ENCODE data around the gene MT1HL1. TPM values are rescaled to one million over a fixed set of nuclear protein-coding genes. Genes with fewer than 3 reads are reported as not detected.

The MT1HL1 gene
- polyA plus RNA-seq, 1 donor (not counting 4 experiments of a cell fraction or from before 2014, with no cell fraction given) = not detected

- Histone ChIP-seq H3K9me1 (ENCODE audit: control insufficient read depth, extremely low read depth, insufficient read depth, low read length) (no peaks in the 10 kb centered on the region), H3K4me2 (ENCODE audit: control insufficient read depth, extremely low read depth, insufficient read depth, low read depth, low read length) (no peak overlapping the region), H3K9me3 (ENCODE audit: control insufficient read depth, low read depth, low read length) (no peaks in the 10 kb centered on the region), H3K9ac (ENCODE audit: control insufficient read depth, extremely low read depth, insufficient read depth, low read length) (no peak overlapping the region), H3K27ac (ENCODE audit: control insufficient read depth, insufficient read depth, low read length) (no peak overlapping the region), H3K4me1 (ENCODE audit: control insufficient read depth, extremely low read depth, insufficient read depth, low read length) (no peaks in the 10 kb centered on the region), H4K20me1 (ENCODE audit: control insufficient read depth, extremely low read depth, insufficient read depth, low read length) (no peaks in the 10 kb centered on the region), H3K79me2 (ENCODE audit: control insufficient read depth, insufficient read depth, low read length) (no peaks in the 10 kb centered on the region), H3K27me3 (ENCODE audit: control insufficient read depth, extremely low read depth, insufficient read depth, low read length) (no peaks in the 10 kb centered on the region), H3K36me3 (ENCODE audit: control insufficient read depth in 2 of 2, extremely low read depth in 1 of 2, insufficient read depth in 2 of 2, low read length in 2 of 2) (no peaks in the 10 kb centered on the region), H2AFZ (ENCODE audit: control insufficient read depth, low read length) (no peak overlapping the region), H3K4me3 (ENCODE audit: control insufficient read depth in 2 of 3, extremely low read depth in 1 of 3, insufficient read depth in 2 of 3, low read depth in 1 of 3, low read length in 3 of 3) (no peak overlapping the region)
- dilution Hi-C loops (cut with MboI; ENCODE audit: extremely low pct_ligation_motif_present, low sequenced_read_pairs) = no loop called here
- DNase-seq (ENCODE audit: low read depth, low spot score) (no peak), FAIRE-seq (no peak)
- TF ChIP-seq EZH2 (IDR thresholded peaks at IDR 0.05; ENCODE audit: low read length) (no peak), CTCF (optimal IDR thresholded peaks at IDR 0.05 in 1 of 3, IDR thresholded peaks at IDR 0.05 in 1 of 3, conservative IDR thresholded peaks at IDR 0.05 in 1 of 3; ENCODE audit: extremely low read depth in 1 of 3, insufficient read depth in 2 of 3, low read length in 3 of 3) (no peak)
Observed at GRCh38 chr1:237029240-237029639, 25.0 kb upstream of the MT1HL1 start.

- Histone ChIP-seq H3K36me3 (ENCODE audit: control insufficient read depth in 2 of 2, extremely low read depth in 1 of 2, insufficient read depth in 2 of 2, low read length in 2 of 2) (no peaks in the 10 kb centered on the region), H3K4me3 (ENCODE audit: control insufficient read depth in 2 of 3, extremely low read depth in 1 of 3, insufficient read depth in 2 of 3, low read depth in 1 of 3, low read length in 3 of 3) (no peak overlapping the region), H3K79me2 (ENCODE audit: control insufficient read depth, insufficient read depth, low read length) (no peaks in the 10 kb centered on the region), H3K4me2 (ENCODE audit: control insufficient read depth, extremely low read depth, insufficient read depth, low read depth, low read length) (no peak overlapping the region), H3K9me1 (ENCODE audit: control insufficient read depth, extremely low read depth, insufficient read depth, low read length) (no peaks in the 10 kb centered on the region), H3K27me3 (ENCODE audit: control insufficient read depth, extremely low read depth, insufficient read depth, low read length) (no peaks in the 10 kb centered on the region), H3K4me1 (ENCODE audit: control insufficient read depth, extremely low read depth, insufficient read depth, low read length) (no peaks in the 10 kb centered on the region), H3K27ac (ENCODE audit: control insufficient read depth, insufficient read depth, low read length) (no peak overlapping the region), H2AFZ (ENCODE audit: control insufficient read depth, low read length) (no peak overlapping the region), H4K20me1 (ENCODE audit: control insufficient read depth, extremely low read depth, insufficient read depth, low read length) (no peaks in the 10 kb centered on the region), H3K9me3 (ENCODE audit: control insufficient read depth, low read depth, low read length) (no peaks in the 10 kb centered on the region), H3K9ac (ENCODE audit: control insufficient read depth, extremely low read depth, insufficient read depth, low read length) (no peak overlapping the region)
- FAIRE-seq (no peak), DNase-seq (ENCODE audit: low read depth, low spot score) (no peak)
- dilution Hi-C loops (cut with MboI; ENCODE audit: extremely low pct_ligation_motif_present, low sequenced_read_pairs) = no loop called here
- TF ChIP-seq CTCF (optimal IDR thresholded peaks at IDR 0.05 in 1 of 3, IDR thresholded peaks at IDR 0.05 in 1 of 3, conservative IDR thresholded peaks at IDR 0.05 in 1 of 3; ENCODE audit: extremely low read depth in 1 of 3, insufficient read depth in 2 of 3, low read length in 3 of 3) = no peak
- no peak for TF ChIP-seq EZH2 (IDR thresholded peaks at IDR 0.05; ENCODE audit: low read length)
Observed at GRCh38 chr1:237025358-237026074, 21.3 kb upstream of the MT1HL1 start.

Measured in keratinocyte (primary cell).